OCI-LY3 (cell line): ENCODE data around the gene GTF2IRD1.

ENCODE experiments used
- H2AFZ ChIP-seq: fragments of 200-600, 300-600 bp; shearing (Covaris generic); 2 replicates; pipeline ENCODE4 v1.6.0; 2014; ENCODE audit warnings: antibody characterized with exemption, low read depth, low read length
- H3K27ac ChIP-seq: fragments of 200-600, 300-600 bp; sonication (generic); 2 replicates; pipeline ENCODE4 v1.5.1; 2014; ENCODE audit warnings: mild to moderate bottlenecking, low read length, moderate library complexity, mixed read lengths
- H3K27me3 ChIP-seq: fragments of 200-600, 300-600 bp; sonication (generic); 2 replicates; pipeline ENCODE4 v1.6.1; 2014; ENCODE audit warnings: low read depth, low read length, mixed read lengths
- H3K36me3 ChIP-seq: fragments of 200-600, 300-600 bp; sonication (generic); replicated peaks from 2 replicates; pipeline ENCODE3; 2014; ENCODE audit warnings: low read depth, low read length, mixed read lengths
- H3K4me1 ChIP-seq: fragments of 300-600, 200-600 bp; sonication (generic); 2 replicates; pipeline ENCODE4 v1.6.1; 2014; ENCODE audit warnings: low read length, mixed read lengths
- H3K4me2 ChIP-seq: fragments of 200-600, 300-600 bp; sonication (generic); 2 replicates; pipeline ENCODE4 v1.6.1; 2014; ENCODE audit warnings: low read length, mixed read lengths
- H3K4me3 ChIP-seq: fragments of 300-600, 200-600 bp; sonication (generic); 2 replicates; pipeline ENCODE4 v1.5.1; 2014; ENCODE audit warnings: antibody characterized with exemption, mild to moderate bottlenecking, low read length, moderate library complexity
- H3K79me2 ChIP-seq: fragments of 300-600, 200-600 bp; shearing (Covaris generic); 2 replicates; pipeline ENCODE4 v1.6.1; 2014; ENCODE audit warnings: mild to moderate bottlenecking, low read length, mixed read lengths
- H3K9ac ChIP-seq: fragments of 300-600, 200-600 bp; shearing (Covaris generic); 2 replicates; pipeline ENCODE4 v1.6.0; 2014; ENCODE audit warnings: mild to moderate bottlenecking, low read length, moderate library complexity
- H3K9me3 ChIP-seq: fragments of 200-600, 300-600 bp; shearing (Covaris generic); 2 replicates; pipeline ENCODE4 v1.6.1; 2014; ENCODE audit warnings: low read length, mixed read lengths; ENCODE audit not compliant: insufficient read depth
- H4K20me1 ChIP-seq: fragments of 200-600, 300-600 bp; sonication (generic); 2 replicates; pipeline ENCODE4 v1.6.1; 2016; ENCODE audit warnings: low read length, mixed read lengths; ENCODE audit not compliant: insufficient read depth
- EZH2phosphoT487 ChIP-seq: fragments of 200-600 bp; shearing (Covaris generic); IDR thresholded peaks from 2 replicates; pipeline ENCODE4 v1.6.1; 2018; ENCODE audit warnings: antibody characterized with exemption, mixed run types, low read depth
- TF ChIP-seq, protein P1 (sequence below): fragments of 200-600, 300-600 bp; sonication (generic); IDR thresholded peaks from 2 replicates; pipeline ENCODE4 v1.5.1; 2014; ENCODE audit warnings: antibody characterized with exemption, low read length, low read depth

The GTF2IRD1 gene

DNA sequence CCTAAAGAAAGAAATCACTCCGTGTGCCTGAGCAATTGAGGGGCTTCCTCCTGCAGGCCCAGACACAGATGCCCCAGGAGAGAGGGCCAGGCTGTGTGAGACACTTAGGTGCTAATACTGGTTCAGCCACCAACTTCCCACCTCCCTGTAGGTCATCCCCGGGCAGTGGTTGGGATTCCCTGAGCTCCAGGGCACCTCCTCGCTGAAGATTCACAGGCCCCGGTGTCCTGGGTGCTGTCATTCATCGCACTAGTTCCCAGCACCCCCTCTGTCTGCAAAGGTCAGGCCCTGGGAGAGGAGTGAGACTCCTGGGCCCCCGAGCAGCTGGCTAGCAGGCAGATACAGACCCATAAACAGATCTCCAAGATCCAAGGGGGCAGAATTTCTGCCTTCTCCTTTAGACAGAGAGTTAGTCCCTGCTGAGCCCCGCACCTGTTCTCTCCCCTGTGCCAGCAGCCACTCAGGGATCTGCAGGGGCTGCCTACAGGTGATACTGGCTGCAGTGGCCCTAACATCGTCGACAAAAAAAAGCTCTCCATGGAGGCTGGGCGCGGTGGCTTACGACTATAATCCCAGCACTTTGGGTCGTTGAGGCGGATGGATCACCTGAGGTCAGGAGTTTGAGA, 165.6 kb downstream of the GTF2IRD1 start:
- H3K36me3 ChIP-seq: no peaks in the 10 kb centered on the region

DNA sequence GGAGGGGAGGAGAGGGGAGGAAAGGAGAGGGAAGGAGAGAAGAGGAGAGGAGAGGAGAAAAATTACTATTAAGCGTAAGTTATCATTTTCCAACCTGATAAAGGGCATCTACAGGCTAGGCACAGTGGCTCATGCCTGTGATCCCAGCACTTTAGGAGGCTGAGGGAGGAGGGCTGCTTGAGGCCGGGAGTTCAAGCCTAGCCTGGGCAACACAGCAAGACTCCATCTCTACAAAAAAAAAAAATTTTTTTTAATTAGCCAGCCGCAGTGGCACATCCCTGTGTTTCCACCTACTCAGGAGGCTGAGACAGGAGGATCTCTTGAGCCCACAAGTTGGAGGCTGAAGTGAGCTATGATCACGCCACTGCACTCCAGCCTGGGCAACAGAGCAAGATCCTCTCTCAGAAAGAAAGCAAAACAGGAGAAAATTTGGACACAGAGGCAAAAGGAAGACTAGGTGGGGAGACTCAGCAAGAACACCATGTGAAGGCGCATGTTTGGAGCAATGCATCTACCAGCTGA, 168.6 kb downstream of the GTF2IRD1 start:
- Histone ChIP-seq H3K79me2 (no peaks in the 10 kb centered on the region), H2AFZ (no peak overlapping the region), H3K27me3 (no peaks in the 10 kb centered on the region), H3K4me2 (no peak overlapping the region), H3K27ac (no peak overlapping the region), H3K9me3 (no peaks in the 10 kb centered on the region), H3K4me3 (no peak overlapping the region), H3K36me3 (no peaks in the 10 kb centered on the region), H3K4me1 (peaks cover 28% of the 10 kb centered on the region), H3K9ac (no peak overlapping the region), H4K20me1 (no peaks in the 10 kb centered on the region)
- TF ChIP-seq, protein P1, sequence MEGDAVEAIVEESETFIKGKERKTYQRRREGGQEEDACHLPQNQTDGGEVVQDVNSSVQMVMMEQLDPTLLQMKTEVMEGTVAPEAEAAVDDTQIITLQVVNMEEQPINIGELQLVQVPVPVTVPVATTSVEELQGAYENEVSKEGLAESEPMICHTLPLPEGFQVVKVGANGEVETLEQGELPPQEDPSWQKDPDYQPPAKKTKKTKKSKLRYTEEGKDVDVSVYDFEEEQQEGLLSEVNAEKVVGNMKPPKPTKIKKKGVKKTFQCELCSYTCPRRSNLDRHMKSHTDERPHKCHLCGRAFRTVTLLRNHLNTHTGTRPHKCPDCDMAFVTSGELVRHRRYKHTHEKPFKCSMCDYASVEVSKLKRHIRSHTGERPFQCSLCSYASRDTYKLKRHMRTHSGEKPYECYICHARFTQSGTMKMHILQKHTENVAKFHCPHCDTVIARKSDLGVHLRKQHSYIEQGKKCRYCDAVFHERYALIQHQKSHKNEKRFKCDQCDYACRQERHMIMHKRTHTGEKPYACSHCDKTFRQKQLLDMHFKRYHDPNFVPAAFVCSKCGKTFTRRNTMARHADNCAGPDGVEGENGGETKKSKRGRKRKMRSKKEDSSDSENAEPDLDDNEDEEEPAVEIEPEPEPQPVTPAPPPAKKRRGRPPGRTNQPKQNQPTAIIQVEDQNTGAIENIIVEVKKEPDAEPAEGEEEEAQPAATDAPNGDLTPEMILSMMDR: no peak
- TF ChIP-seq EZH2phosphoT487: no peak

More for the DNA sequence above, 165.6 kb downstream of the GTF2IRD1 start:
- H3K9me3 ChIP-seq: no peaks in the 10 kb centered on the region
- no peaks in the 10 kb centered on the region for H3K27me3 ChIP-seq
- no peak overlapping the region for H3K4me2 ChIP-seq
- peak overlapping the region; percentile 36; the same call in 1 of the 2 replicates for H2AFZ ChIP-seq
- 0 out of 2 replicates have a peak overlapping the region, but pooled peaks have one; percentile 13 for H3K27ac ChIP-seq
- no peak for TF ChIP-seq EZH2phosphoT487
- TF ChIP-seq, protein P1: no peak
- no peak overlapping the region for H3K4me3 ChIP-seq
- H3K9ac ChIP-seq: no peak overlapping the region; the same call in 1 of the 2 replicates
- H3K79me2 ChIP-seq: no peaks in the 10 kb centered on the region
- no peaks in the 10 kb centered on the region for H4K20me1 ChIP-seq
- peaks cover 45% of the 10 kb centered on the region for H3K4me1 ChIP-seq

DNA sequence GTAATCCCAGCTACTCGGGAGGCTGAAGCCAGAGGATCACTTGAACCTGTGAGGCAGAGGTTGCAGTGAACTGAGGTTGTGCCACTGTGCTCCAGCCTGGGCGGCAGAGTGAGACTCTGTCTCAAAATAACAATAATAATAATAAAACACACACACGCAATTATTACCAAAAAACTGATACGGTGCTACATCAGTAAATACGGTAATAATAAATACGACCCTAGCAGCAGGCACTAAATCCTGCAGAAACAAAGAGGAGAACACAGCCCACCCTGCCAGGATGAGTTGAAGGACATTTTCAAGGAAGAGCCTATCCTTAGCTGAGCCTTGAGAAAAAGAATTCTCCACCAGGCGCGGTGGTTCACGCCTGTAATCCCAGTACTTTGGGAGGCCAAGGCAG, 169.4 kb downstream of the GTF2IRD1 start:
- Histone ChIP-seq H3K27ac (no peak overlapping the region), H3K9ac (no peak overlapping the region), H3K36me3 (no peaks in the 10 kb centered on the region), H3K4me1 (peaks cover 28% of the 10 kb centered on the region), H4K20me1 (no peaks in the 10 kb centered on the region), H2AFZ (no peak overlapping the region), H3K9me3 (no peaks in the 10 kb centered on the region), H3K79me2 (no peaks in the 10 kb centered on the region), H3K4me3 (no peak overlapping the region), H3K4me2 (no peak overlapping the region), H3K27me3 (no peaks in the 10 kb centered on the region)
- TF ChIP-seq, protein P1: no peak
- TF ChIP-seq EZH2phosphoT487: no peak

- Histone ChIP-seq H3K79me2 (no peaks in the 10 kb centered on the region), H3K9ac (no peak overlapping the region), H3K36me3 (no peaks in the 10 kb centered on the region), H2AFZ (no peak overlapping the region), H4K20me1 (no peaks in the 10 kb centered on the region), H3K9me3 (no peaks in the 10 kb centered on the region), H3K4me2 (no peak overlapping the region), H3K4me1 (peaks cover 20% of the 10 kb centered on the region), H3K27me3 (no peaks in the 10 kb centered on the region), H3K4me3 (no peak overlapping the region), H3K27ac (no peak overlapping the region)
- no peak for TF ChIP-seq EZH2phosphoT487
- TF ChIP-seq, protein P1: 0 out of 2 replicates have a peak, but pooled peaks have one; percentile 12
These were observed 171.7 kb downstream of the GTF2IRD1 start for GRCh38 chr7:74625446-74625845.
